ENCODE measurements around the gene SPATA17.

DNA sequence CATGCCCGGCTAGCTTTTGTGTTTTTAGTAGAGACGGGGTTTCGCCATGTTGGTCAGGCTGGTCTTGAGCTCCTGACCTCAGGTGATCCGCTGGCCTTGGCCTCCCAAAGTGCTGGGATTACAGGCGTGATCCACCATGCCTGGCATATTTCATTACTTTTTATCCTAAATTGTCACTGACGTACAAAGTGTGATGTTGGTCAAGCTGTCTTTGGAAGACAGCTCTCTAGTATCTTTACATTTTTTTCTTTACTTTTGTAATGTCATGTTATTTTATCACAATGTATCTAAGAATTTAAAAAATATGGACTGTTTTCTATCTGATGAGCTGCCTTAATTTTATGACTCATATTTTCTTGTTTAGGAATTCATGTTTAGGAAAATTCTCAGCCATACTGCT lies 72.2 kb downstream of the SPATA17 start:
- TF ChIP-seq, protein P1, sequence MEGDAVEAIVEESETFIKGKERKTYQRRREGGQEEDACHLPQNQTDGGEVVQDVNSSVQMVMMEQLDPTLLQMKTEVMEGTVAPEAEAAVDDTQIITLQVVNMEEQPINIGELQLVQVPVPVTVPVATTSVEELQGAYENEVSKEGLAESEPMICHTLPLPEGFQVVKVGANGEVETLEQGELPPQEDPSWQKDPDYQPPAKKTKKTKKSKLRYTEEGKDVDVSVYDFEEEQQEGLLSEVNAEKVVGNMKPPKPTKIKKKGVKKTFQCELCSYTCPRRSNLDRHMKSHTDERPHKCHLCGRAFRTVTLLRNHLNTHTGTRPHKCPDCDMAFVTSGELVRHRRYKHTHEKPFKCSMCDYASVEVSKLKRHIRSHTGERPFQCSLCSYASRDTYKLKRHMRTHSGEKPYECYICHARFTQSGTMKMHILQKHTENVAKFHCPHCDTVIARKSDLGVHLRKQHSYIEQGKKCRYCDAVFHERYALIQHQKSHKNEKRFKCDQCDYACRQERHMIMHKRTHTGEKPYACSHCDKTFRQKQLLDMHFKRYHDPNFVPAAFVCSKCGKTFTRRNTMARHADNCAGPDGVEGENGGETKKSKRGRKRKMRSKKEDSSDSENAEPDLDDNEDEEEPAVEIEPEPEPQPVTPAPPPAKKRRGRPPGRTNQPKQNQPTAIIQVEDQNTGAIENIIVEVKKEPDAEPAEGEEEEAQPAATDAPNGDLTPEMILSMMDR (IDR thresholded peaks at IDR 0.05; ENCODE audit: insufficient read depth, low read length, poor library complexity, severe bottlenecking) = no peak
- no peak for TF ChIP-seq EZH2phosphoT487 (conservative IDR thresholded peaks at IDR 0.05; ENCODE audit: low read length)
